NCI-H748 (cell line): ENCODE measurements around the gene DNAJC21.
A peak's percentile ranks its signal among the peaks of the same experiment; 100 is the strongest.

Experiments
- DNase-seq: peaks from one replicate; lab custom pipeline; 2025; ENCODE audit not compliant: unreplicated experiment; lab: John Stamatoyannopoulos, UW

The DNAJC21 gene

DNA sequence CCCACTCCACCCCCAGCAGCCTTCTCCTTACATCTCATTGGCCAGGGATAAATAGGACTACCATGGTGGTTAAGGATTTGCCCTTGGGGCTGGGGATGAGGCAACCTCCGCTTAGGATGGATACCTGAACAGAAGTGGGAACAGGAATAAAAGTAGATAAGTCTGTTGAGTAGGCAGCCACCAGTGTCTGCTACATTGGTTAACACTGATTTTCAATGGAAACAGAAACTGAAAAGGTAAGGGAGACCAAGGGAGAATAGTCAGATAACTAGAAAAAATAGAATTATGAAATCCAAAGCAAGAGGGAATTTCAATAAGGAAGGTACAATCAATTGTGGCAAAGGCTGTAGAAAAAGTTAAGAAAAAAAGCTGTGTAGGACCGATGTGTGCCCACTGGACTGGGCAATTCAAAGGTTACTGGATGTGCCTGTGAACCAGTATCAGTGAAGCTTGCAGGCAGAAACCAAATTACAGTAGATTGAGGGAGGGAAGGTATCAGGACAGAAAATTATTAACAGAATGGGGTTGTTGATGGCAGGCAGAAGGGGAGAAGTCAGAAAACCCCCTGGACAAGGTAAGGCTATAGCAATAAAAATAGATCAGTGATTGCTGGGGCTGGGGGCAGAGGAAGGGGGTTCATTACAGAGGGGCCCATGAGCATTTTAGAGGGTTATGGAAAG, 48.7 kb downstream of the DNAJC21 start:
- DNase-seq = no peak

DNA sequence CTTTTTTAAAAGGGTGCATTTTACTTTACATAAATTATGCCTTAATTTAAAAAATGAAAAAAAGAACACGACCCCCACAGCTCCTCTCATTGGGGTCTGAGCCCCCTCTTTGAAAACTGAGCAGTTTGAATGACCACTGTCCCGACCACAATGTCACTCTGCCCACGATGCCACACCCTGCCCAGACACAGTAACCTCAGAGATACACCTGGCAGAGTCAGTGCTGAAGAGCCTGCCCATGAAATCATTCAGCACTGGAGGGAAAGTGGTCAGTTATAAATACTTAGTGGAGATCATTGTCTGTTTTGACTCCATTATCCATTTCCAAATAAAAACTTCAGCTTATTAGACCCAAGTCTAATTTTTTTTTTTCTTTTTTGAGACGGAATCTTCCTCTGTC, 49.3 kb downstream of the DNAJC21 start:
- DNase-seq = no peak

DNA sequence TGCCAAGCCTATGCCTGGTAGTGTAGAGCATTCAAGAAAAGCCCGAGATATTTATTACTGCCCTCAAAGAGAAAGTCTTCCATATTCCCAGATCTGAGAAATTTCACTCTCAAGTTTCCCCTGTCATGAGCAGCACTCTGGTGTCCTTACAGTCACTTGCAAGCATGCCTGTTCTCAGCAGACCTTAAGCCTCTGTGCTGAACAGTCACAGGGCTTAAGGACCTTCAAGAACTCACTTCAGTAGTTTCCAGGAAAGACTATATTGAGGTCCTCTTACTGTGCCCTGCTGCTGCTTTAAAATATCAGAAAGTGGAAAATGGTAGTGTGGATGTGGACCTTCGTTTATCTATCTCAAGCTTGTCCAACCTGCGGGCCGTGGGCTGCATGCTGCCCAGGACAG, 53.5 kb downstream of the DNAJC21 start:
- DNase-seq = no peak

DNA sequence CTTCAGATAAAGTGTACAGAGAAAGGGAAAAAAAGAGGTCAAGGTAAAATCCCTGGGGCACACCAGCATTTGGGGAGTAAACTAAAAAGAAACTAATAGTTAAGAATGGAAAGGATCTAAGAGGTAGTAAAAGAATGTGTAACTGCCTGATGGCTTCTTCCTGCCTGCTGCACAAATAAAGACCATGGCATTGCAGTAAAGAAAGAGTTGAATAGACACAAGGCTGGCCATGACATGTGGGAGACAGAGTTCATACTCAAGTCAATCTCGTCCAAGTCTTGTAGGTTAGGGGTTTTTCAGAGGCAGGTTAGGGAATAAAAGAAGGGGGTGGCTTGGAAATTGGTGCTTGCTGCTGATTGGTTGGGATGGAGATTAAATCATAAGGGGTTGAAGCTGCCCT, 57.6 kb downstream of the DNAJC21 start:
- no peak for DNase-seq

DNA sequence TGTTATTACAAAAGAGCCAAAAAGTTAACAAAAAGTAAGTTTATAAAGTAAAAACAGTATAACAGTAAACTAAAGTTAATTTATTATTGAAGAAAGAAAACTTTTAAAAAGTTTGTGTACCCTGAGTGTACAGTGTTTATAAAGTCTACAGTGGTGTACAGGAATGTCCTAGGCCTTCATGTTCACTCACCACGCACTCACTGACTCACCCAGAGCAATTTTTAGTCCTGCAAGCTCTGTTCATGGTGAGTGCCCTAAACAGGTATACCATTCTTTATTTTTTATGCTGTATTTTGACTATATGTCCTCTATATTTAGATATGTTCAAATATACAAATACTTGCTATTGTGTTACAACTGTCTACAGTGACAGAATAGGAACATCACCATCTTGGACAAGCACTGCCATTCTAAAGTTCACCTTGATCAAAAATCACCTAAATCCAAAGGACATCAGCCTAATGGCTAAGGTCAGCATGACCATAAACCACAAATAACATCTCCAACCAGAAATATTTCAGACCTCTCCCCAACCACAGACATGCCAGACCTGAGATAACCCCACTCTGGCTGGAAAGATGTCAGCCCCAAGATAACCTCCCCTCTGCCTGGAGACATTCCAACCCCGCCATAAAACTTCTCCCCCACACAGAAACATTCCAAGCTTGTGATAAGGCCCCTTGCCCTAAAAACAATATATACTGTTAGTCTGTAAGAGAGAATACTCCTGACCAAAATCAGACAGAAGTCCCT, 62.3 kb downstream of the DNAJC21 start:
- DNase-seq = no peak

DNA sequence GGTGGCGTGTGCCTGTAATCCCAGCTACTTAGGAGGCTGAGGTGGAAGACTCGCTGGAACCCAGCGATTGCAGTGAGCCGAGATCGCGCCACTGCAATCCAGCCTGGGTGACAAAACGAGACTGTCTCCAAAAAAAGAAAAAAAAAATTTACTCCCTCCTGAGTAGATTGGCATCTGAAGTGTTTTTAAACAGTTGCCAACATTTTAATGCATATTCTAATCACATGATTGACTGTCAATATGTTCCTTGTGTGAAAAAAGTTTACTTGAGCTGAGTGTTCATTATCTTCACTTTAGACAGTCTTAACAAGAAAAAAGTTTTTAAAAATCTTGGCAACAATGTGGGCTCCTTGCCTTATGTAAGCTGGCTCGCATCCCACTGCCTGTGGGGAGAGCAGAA, 64.6 kb downstream of the DNAJC21 start:
- DNase-seq = no peak

DNA sequence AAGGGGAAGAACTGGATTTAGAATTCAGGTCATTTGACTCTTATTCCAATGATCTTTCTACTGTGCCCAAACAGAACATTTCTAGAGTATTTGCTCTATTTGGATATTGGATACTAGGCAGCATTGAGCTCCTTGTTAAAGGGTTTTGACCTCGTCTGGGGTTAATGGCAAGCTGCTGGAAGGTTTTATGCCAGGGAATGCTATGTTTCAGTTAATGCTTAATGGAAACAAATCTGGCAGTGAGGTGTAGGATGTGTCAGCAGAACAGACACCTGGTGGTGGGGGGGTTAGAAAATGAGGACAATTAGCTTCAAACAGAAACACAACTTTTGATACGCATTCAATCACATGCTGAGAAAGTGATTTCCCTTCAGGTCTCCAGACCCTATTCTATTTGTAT, 66.9 kb downstream of the DNAJC21 start:
- no peak for DNase-seq

DNA sequence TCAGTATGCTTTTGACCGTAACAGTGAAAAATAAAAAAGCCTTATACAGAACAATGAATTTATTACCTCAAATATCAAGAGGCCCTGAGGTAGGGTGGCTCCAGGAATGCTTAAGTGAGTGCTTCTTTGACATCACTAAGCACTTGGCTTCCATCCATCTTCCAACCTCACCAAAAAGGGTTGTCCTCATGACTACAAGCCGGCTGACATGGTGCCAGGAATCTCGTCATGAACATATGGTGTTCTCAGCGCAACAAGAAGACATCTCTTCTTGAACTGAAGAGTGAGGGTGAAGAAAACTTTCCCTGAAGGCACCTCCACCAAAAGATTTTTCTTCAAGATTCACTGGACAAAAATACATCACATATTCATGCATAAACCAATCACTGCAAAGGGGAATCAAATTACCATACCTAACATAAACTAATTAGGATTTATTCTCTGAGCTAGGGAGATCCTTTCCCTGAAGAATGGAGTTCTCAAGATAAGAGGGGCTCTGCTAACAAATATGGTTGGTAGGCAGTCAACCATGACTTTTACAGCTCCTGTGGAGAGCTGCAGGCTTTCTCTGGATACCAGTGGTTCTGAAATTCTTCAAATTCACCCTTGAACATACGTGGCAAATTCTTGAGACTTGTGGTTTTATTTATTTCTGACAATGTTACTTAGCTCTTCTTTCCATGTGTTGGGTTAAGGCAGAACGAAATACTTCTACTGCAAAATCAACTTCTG, 68.9 kb downstream of the DNAJC21 start:
- DNase-seq = no peak

DNA sequence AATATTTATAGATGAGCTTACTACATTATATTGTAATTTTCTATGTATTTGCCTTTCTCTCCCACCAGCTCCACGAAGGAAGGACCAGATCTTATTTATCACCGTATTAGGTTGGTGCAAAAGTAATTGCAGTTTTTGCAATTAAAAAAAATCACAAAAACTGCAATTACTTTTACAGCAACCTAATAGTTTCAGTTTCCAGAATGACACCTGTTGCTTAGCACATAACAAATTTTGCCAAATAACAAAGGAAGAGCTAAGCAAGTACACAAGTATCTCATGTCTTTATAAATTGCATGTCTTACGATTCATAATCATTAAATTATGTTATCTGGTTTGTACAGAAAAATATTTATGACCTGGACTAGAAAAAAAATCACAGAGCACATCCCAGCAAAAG, 72.5 kb downstream of the DNAJC21 start:
- no peak for DNase-seq

DNA sequence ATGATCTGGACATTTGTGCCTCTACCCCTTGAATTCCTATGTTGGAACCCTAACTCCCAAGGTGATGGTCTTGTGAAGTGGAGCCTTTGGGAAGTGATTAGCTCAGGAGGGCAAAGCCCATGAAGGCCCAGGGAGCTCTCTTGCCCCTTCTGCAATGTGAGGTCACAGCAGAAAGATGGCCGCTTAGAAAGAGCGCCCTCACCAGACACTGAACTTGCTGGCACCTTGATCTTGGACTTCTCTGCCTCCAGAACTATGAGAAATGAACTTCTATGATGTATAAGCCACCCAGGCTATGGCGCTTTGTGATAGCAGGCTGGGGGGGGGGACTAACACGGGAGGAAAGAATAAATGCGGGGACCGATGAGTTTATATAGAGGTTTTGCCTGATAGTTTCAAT, 73.1 kb downstream of the DNAJC21 start:
- no peak for DNase-seq

DNA sequence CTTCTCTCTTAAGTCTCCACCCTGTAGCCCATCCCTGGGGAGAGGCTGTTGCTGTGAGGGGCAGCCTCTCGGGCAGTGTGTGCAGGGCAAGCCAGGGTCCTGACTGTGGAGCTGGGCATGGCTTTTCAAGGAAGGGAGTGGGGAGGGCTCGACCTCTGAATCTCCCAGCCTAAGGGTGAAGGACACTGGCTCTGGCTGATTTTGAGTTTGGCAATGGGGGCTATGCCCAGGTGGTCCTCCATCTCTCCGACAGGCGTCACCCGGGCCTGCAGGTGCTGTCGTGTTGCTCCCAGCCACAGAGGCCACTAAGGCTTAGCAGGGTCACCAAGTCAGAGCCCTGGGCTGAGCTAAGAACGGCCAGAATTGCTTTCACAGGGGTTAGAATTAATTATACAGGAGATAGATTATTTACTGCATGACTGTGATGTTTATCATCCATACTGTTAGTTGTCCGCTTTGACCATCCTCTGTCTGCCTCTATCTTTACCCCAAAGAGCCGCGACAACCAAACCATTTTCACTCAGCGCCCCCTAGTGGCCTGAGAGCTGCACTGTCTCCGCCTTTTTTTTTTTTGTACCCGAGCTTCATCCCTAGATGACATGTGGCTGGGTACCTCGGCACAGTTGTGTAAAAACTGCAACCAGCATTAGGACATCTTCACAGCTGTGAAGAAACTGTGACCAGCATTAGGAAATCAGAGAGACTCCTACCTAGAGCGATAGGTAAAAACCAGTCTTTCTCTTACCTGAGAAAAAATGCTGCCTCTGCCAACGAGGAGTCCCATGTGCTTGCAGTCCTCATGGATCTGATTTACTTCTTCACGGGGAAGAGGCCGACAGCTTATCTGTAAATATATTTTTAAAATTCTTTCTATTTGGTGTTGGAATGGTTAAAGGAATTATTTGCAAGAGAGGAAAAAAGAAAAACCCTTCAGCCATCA, 73.9 kb downstream of the DNAJC21 start:
- DNase-seq = peak; percentile 78

DNA sequence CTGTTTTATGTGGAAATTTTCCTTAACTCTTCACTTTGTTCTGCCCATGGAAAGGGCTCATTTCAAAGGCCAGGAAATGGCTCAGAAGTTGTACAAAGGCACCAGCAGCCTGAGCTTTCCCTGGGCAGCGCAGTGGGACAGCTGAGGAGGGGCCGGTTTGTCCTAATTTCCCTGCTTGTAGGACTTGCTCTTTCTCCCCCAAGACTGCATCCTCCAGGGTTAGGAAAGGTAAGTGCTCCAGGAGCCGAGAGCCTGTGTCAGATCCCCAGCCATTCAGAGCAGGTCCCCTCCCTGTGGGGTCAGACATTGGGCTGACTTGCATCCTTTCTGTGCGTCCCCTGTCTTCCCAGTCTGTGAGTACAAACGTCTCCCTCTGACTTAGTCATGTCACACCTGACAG, 74.8 kb downstream of the DNAJC21 start:
- DNase-seq = no peak

DNA sequence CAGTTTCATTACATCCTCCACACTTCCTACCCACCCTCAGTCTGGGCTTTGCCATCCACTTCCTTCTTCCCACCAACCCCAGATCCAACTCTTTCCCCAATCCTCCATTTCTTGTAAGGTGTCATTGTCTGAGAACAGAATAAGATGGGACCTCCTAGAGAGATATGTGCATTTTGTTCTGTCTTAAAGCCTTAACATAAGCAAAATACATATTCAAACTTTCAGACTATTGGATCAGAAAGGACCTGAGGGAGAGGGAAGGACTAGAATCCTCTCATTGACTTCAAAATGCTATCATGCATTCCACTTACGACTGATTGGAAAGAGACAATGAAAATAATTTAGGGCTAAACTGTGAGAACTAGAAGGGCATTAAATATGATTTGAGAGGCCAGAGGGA, 75.4 kb downstream of the DNAJC21 start:
- DNase-seq = no peak
